ENCODE measurements around the gene TECPR2. TPM values are rescaled to one million over a fixed set of nuclear protein-coding genes. Genes with fewer than 3 reads are reported as not detected.

Gene TECPR2
- total and polyA plus RNA-seq, 2 of the 13 experiments (the other 11 are each of a cell fraction or from before 2014, with no cell fraction given) = 3.5 to 5.7 TPM

- TF ChIP-seq ZKSCAN5 (CRISPR knock-in tag; IDR thresholded peaks at IDR 0.05) (0 out of 2 replicates have a peak, but pooled peaks have one; percentile 35), ZNF296 (CRISPR knock-in tag; conservative IDR thresholded peaks at IDR 0.05) (peak; percentile 30; the same call in 1 of the 2 replicates), ZNF547 (CRISPR knock-in tag; IDR thresholded peaks at IDR 0.05) (peak; percentile 76; the same call in 1 of the 2 replicates), FOXC1 (CRISPR knock-in tag; IDR thresholded peaks at IDR 0.05; ENCODE audit: borderline replicate concordance) (no peak; the same call in none of the 2 replicates), ZNF749 (CRISPR knock-in tag; IDR thresholded peaks at IDR 0.05; ENCODE audit: borderline replicate concordance) (0 out of 2 replicates have a peak, but pooled peaks have one; percentile 54), FOXP1 (IDR thresholded peaks at IDR 0.05) (no peak), FOXP1 (CRISPR knock-in tag; IDR thresholded peaks at IDR 0.05) (peak; percentile 28; the same call in 1 of the 2 replicates), RXRB (CRISPR knock-in tag; IDR thresholded peaks at IDR 0.05; ENCODE audit: borderline replicate concordance) (0 out of 2 replicates have a peak, but pooled peaks have one; percentile 10), FOXA1 (IDR thresholded peaks at IDR 0.05) (no peak), FOXA1 (CRISPR knock-in tag; IDR thresholded peaks at IDR 0.05) (peak; percentile 30; the same call in 1 of the 2 replicates), BRF2 (CRISPR knock-in tag; IDR thresholded peaks at IDR 0.05) (no peak; the same call in 1 of the 2 replicates), ZNF75D (CRISPR knock-in tag; IDR thresholded peaks at IDR 0.05; ENCODE audit: borderline replicate concordance) (no peak), RFX1 (IDR thresholded peaks at IDR 0.05) (no peak), ZKSCAN1 (IDR thresholded peaks at IDR 0.05; ENCODE audit: low read length) (no peak), FOXM1 (CRISPR knock-in tag; IDR thresholded peaks at IDR 0.05) (no peak), ARID2 (CRISPR knock-in tag; IDR thresholded peaks at IDR 0.05; ENCODE audit: borderline replicate concordance) (no peak), NFAT5 (CRISPR knock-in tag; IDR thresholded peaks at IDR 0.05) (no peak), BATF2 (CRISPR knock-in tag; IDR thresholded peaks at IDR 0.05) (peak; percentile 89; the same call in 1 of the 2 replicates), HDAC2 (CRISPR knock-in tag; IDR thresholded peaks at IDR 0.05) (no peak), BCL6 (CRISPR knock-in tag; IDR thresholded peaks at IDR 0.05) (no peak), ZNF143 (CRISPR knock-in tag; IDR thresholded peaks at IDR 0.05) (no peak), NFE2 (CRISPR knock-in tag; IDR thresholded peaks at IDR 0.05) (no peak), ZNF761 (CRISPR knock-in tag; conservative IDR thresholded peaks at IDR 0.05) (no peak), MEIS1 (CRISPR knock-in tag; IDR thresholded peaks at IDR 0.05; ENCODE audit: borderline replicate concordance) (no peak), ETV5 (CRISPR knock-in tag; IDR thresholded peaks at IDR 0.05; ENCODE audit: borderline replicate concordance) (peak; percentile 89), ZSCAN20 (CRISPR knock-in tag; IDR thresholded peaks at IDR 0.05; ENCODE audit: borderline replicate concordance) (no peak)
Observed at GRCh38 chr14:102540315-102541028, 177.7 kb downstream of the TECPR2 start (continued).
